Medulla oblongata (tissue), 1 donor: ENCODE results near the gene ASCC1.
"Not testable (repeated sequence)": the region's sequence is repeated elsewhere in the genome, so short reads cannot be mapped to it uniquely, and the experiment has no call there.

Experiments
- DNase-seq: peaks from one replicate; pipeline ENCODE4 v3.0.0-alpha.2; 2015; ENCODE audit errors: extremely low spot score

The ASCC1 gene

GRCh38 chr10:72248468-72249151 is 32.5 kb upstream of the ASCC1 start:
- DNase-seq, result peak; percentile 89

- DNase-seq, result no peak
Measured at GRCh38 chr10:72245949-72246525, 30.0 kb upstream of the ASCC1 start.

GRCh38 chr10:72244573-72245038 is 28.5 kb upstream of the ASCC1 start:
- DNase-seq, result no peak

GRCh38 chr10:72243822-72244437 is 27.9 kb upstream of the ASCC1 start:
- peak; percentile 52 for DNase-seq

GRCh38 chr10:72242675-72243074 is 26.6 kb upstream of the ASCC1 start:
- DNase-seq, result peak; percentile 60

GRCh38 chr10:72241691-72242252 is 25.7 kb upstream of the ASCC1 start:
- DNase-seq, result no peak

- no peak for DNase-seq
Measured at GRCh38 chr10:72240371-72240770, 24.3 kb upstream of the ASCC1 start.

GRCh38 chr10:72239409-72239808 is 23.3 kb upstream of the ASCC1 start:
- no peak for DNase-seq

- DNase-seq, result no peak
Measured at GRCh38 chr10:72238392-72239175, 22.5 kb upstream of the ASCC1 start.

GRCh38 chr10:72235544-72236279 is 19.6 kb upstream of the ASCC1 start:
- DNase-seq, result no peak

- no peak for DNase-seq
Measured at GRCh38 chr10:72234560-72235095, 18.6 kb upstream of the ASCC1 start.

- no peak for DNase-seq
Measured at GRCh38 chr10:72233621-72234020, 17.5 kb upstream of the ASCC1 start.

- no peak for DNase-seq
Measured at GRCh38 chr10:72229261-72230251, 13.5 kb upstream of the ASCC1 start.

GRCh38 chr10:72228318-72228751 is 12.3 kb upstream of the ASCC1 start:
- no peak for DNase-seq

GRCh38 chr10:72227826-72228225 is 11.8 kb upstream of the ASCC1 start:
- no peak for DNase-seq

- no peak for DNase-seq
Measured at GRCh38 chr10:72226418-72227027, 10.4 kb upstream of the ASCC1 start.

GRCh38 chr10:72224191-72224590 is 8.1 kb upstream of the ASCC1 start:
- not testable (repeated sequence) for DNase-seq

- DNase-seq, result peak; percentile 53
Measured at GRCh38 chr10:72223743-72224101, 7.6 kb upstream of the ASCC1 start.

- DNase-seq, result no peak
Measured at GRCh38 chr10:72221278-72221677, 5.2 kb upstream of the ASCC1 start.
